NK-92 (cell line): ENCODE measurements around the gene DOCK4.

Experiments used
- DNase-seq: peaks from one replicate; lab custom pipeline; 2025; ENCODE audit not compliant: unreplicated experiment; lab: John Stamatoyannopoulos, UW

Gene DOCK4

DNA sequence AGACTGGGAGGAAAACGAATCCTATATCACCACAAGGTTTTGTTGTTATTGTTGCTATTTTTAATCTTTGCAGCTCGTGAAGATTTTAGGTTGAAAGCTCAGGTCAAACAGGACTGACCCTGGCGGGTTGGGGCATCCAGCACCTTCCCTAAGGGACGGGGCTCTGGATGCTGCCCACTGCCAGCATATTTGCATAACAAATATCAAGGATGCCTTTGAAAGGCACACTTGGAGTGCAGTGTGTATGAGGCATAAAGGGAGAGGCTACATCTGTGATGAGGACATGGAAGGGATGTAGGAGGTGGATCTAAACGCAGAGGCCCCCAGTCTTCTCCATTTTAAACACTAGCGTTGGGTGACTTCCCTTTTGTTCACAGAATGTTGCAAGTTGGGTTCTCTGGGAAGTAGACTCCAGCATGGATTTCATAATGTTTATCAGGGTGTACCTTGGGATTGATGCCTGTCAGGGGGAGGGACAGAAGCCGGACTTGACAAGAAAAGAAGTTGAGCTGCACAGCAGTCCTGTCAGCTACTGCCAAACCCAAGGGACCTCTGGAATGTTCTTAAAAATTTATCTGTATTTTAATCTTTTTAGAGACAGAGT, 462.9 kb downstream of the DOCK4 start:
- no peak for DNase-seq

DNA sequence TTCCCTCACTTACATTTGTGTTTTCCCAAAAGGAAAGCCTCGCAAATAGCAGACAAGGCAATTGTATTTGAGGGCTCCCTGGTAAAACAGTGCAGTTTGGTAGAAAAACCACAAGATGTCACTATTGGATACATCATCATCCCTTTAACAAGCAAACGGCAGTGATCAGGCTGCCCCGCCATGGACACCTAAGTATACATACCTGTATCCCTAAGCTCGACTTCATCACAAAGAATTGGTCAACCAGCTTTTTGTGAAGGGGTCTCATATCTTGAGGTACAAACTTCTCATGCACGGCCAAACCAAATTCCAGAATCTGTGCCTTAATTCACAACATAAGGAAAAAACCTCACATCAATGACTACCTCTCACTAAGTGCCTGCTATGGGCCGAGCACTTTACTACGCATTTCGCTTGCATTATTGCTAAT, 464.4 kb downstream of the DOCK4 start:
- DNase-seq = no peak

DNA sequence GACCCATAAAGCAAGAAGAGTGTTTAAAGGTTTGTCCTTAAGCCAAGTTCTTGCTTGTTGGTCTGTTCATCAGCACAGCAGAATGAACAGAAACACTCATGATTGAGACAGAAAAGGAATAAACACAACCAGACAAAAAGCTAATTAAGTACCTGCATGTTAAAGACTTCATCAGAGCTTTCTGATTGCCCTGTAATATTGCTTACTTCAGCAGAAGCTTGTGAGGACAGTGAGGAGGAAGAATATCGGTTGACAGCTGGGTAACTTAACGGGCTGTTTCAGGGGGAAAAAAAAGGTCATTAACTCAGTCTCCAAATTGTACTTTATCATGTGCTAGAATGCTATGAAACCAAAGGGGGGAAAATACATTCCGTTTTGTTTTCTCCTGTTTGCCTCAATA, 465.3 kb downstream of the DOCK4 start:
- no peak for DNase-seq

DNA sequence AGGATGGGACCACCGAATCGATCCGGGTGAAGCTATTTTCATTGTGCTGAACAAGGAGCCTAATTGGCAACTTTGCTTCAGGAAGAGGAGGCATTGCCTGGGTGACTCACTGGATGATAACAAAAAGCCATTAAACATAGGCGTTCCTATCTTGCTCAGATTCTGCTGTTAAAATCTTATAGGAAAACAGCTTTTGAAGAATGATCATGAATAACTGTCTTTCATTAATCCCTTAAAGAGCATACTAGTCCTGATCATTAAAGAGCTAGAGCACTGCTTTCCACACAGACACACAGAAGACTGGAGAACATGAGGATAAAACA, 469.7 kb downstream of the DOCK4 start:
- DNase-seq = no peak

DNA sequence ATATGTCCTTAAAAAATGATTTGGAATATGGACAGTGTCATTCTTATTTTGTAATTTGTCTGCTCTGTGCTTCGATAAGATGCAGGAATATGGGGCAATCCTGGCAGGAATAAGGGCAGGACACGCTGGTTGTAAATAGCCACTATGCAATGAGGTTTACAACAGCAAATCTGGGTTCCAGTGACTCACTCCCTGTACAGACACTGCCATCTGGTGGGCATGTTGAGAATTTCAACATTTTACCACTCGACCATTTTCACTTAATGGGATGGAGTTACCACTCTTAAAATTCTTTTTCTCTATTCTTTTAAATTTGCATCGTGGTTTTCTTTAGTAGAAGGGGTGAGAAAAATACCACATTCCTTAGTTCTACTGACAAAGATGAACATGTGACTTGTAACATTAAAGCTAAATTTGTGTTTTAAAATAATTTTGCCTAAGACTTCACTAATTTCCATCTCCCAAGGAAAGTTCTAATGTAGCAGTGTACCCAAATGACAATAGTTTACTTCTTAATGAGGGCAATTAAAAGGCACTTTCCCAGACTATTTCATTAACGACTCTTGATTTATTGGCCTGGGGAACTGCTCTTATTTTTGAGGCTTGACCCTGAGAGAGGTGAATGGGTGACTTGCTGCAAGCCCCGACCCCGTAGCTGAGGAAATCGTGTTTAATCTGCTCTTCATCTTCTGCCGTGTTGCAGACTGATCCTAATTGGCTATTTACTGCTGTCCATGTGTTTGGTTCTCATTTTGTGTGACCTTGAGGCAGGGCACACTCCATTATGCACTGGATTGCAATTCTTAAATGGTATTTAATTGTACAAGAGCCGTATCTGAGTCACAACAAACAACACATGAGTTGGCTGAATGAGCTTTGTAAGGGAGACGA, 470.3 kb downstream of the DOCK4 start:
- no peak for DNase-seq

DNA sequence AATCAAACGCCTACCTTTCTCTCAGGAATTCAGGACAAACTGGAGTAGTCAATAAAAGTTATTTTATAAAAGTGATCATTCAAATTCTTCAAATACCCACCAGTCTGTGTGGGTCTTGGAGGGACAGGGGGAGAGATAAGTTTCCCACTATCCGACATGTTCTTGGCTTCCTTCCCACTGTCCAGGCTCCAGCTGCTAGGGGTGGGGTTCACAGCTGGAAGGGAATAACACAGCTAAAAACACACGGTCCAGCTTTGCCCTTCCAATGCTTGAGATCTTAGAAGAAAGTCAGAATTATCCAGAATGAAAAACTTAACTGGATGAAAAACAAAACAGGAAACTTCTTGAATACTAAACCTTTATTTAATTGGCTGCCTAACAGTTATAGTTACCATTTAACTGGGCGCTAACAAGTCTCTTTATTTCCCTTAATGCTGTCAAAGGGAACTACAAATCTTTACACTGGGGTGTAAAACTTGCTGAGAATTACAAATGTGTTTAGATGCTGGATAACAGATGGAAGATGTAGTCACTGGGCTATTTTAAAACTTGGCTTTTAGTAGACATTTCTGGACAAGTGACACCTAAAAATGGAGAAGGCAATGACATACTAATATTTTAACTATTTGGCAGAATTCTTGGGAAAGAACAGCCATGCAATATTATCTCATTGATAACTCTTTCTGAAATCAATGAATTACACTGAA, 471.1 kb downstream of the DOCK4 start:
- DNase-seq = no peak

DNA sequence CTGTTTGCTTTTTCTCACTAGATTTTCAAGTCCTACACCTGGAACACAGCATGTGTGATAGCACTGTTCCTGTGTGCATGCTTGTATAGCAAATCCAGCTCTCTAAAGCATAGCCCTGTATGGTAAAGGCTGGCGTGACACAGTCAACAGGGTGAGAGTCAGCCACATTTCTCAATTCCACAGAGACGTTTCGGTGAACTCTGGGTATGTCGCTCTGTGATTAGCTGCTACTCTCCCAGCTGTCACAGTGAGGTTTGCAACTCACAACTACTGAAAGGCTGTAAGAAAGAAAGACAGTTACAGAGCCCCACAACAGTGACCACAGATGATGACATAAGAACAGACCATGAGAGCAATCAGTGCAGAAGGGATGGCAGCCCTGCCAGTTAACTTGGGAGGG, 473.3 kb downstream of the DOCK4 start:
- no peak for DNase-seq

DNA sequence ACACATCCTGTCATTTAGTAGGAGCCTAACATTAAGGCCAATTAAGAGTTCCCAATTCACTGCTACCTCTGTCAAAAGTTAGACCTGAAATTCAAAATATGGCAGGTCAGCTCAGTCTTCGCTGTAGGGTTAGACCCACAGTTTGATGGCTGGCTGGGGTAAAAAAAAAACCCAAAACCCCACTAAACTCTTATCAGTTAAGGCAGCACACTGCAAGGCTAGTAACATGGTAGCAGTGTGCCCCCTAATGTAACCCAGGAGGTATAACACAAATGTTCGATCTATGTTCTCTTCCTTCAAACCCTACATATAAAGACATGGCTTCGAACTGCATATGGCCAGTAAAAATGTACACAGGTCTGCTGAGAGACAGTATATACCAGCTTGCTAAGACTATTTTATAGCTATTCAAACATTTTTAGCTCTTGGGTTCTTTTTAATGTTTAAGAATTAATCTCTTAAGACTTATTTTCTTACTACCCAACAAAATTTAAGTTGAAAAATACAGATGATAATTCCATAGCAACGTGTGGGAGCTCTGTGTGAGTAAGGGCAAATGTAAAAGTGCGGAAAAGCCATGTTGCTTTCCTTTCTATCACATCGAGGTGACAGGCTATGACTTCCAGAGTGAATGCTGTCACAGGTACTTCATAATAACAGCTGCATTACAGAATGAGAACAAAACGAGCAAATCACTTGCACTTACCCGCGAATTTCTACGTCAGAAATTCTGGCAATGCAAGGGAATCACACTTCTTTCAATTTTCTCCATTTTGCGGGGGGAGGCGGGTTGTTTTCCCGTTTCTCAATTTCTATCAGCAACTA, 475.5 kb downstream of the DOCK4 start:
- no peak for DNase-seq

DNA sequence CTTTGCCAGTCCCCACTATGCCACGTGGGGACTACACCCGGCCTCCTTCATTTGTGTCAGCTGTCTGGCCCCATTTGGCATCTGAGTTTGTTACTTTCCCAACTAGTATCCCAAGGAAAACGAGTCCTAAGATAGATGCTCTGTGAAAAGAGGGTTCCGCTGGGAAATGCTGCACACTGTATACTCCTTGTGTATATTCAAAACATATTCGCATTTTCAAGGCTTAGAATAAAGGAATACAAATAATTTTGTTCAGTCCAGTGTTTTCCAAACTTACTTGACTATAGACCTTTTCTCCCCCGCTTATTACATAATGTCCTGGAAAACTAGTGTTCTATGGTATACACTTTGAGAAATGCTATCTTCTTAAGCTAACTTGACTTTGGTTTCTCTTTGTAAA, 476.1 kb downstream of the DOCK4 start:
- no peak for DNase-seq

DNA sequence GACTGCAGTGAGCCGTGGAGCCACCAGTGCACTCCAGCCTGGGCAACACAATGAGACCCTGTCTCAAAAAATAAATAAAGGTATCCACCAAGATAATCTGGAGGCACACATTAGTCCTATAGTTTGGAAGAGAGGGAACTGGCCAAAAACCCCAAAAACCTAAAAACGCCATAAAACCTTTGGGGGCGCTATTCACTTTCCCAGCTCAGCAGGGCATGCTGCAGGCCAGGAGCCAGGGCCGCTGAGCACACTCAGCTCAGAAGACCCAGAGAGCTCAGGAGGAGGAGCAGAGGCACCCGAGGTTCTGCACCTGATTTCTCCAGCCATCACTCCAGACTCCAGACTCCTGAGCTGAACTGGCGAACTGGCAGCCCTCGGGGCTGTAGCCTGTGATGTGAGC, 476.7 kb downstream of the DOCK4 start:
- DNase-seq = no peak

DNA sequence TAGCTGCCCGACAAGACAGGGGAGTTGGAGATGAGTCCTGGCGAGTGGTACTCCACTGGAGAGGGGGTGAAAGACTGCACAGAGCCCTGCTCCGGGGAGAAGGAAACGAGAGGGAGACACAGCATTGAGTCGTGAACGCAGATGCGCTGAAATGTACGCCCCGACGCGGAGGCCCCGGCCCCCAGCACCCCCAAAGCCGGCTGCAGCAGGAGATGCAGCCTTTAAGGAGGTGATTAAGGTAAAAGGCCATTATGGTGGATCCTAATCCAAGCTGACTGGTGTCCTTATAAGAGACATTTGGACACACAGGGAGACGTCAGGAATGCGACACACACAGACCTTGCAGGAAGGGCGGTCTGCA, 477.6 kb downstream of the DOCK4 start:
- DNase-seq = no peak

DNA sequence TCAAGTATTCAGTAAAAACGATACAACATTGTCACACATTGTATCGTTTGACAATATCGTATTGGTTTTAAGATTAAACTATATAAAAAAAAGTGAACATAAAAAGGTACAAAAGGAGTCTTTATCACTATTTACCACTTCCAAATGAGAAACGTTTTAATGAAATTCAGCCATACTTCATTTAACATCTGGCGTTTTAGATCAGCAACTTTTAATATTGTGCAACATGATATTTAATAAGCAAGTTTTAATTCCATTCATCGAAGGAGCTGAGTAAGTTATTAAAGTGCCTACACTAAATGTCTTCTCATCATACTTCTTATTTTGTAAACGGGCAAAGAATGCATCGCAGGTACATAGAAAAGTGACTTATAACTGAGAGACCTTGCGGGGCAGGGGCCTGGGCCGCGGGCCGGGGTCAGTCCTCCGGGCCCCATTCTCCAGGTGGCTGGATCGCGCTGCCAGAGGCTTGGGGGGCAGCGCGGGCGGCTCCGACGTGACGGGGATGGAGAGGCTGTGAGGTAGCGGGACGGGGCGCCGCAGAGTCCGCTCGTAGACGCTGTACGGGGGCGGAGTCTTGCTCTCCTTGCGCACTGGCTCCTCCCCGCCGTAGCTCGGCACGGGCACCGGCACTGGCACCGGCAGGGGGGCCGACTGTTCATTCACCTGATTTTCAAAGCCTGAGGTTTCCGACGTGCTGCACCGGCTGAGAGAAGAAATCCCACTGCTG, 478.1 kb downstream of the DOCK4 start:
- DNase-seq = no peak

DNA sequence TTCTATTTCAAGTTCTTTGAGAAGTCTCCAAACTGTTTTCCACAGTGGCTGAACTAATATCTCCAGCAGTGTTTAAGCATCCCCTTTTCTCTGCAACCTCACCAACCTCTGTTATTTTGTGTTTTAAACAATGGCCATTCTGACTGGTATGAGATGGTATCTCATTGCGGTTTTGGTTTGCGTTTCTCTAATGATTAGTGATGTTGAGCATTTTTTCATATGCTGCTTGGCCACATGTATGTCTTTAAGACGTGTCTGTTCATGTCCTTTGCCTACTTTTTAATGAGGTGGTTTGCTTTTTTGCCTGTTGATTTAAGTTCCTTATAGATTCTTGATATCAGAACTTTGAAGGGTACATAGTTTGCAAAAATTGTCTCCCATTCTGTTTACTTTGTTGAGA, 487.3 kb downstream of the DOCK4 start:
- DNase-seq = no peak

DNA sequence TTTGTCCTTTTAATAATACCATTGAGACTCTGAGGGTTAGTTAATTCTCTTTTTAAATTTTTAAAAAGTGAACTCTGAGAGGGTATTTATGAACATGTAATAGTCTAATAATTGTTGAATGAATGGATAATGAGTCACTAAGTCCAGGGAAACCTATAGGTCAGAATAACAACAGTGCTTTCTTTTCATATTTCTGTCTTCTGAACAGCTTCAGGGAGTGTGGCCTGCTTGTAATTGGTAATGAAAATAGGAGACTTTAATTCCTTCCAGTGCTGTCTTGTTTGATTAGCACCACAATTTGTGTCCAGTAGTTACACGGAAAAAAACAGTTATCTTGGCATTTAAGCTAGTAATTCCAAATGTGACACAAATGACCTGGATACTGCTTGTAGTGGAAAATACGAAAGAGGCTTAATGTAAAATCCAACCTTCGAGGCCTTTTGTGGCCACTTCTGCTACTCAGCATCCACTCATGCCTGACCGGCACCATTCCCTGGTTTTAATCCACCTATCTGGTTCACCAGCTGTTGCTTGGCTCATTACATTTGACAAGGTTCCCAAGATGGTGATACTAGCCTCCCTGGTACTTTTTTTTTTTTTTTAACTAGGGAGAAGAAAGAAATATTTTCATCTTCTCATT, 494.7 kb downstream of the DOCK4 start:
- no peak for DNase-seq

DNA sequence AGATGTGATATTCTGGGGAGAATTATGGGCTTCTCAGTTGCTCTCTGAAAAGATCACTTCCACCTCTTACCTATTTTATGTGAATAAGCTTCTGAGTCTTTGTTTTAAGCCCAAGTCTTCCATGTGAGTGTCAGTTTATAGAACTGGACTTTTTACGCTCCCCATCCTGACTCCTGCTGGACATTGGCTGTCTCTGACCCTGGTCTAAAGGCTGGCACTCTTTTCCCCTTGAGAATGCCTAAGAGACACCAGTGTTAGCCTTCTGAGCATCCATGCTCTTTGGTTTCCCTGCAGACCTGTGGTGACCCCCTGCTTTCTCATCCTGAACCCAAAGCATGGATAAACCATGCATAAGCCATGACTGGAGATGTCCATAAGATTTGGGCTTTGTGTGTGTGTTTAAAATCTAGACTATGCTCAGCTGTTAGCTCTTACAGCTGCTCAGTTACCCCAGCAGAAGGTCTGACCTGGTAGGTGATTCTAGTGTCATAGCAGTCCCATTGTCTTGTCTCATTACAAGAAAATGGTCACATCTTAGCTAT, 495.3 kb downstream of the DOCK4 start:
- no peak for DNase-seq

DNA sequence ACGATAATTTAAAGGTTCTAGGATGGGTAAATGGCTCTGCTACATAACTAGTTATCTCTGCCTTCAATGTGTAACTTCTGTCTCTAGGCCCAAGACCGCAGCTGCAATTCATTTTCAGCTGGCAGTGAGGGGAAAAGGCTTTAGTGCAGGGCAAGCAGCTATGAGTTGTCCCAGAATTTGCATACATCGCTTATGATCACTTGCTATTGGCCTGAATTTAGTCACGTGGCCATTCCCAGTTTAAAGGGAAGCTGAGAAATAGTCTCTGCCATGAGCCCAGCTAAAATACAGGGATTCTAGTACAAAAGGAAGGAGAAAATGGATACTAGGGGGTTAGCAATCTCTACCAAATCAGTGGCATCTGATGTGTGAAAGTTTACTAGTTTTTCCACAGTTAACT, 498.1 kb downstream of the DOCK4 start:
- no peak for DNase-seq

DNA sequence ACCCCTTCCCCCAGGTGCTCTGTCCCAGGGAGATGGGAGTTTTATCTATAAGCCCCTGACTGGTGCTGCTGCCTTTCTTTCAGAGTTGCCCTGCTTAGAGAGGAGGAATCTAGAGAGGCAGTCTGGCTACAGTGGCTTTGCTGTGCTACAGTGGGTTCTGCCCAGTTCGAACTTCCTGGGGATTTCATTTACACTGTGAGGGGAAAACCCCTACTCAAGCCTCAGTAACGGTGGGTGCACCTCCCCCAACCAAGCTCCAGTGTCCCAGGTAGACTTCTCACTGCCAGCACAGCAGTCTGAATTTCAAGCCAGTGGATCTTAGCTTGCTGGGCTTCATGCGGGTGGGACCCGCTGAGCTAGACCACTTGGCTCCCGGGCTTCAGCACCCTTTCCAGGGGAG, 500.4 kb downstream of the DOCK4 start:
- DNase-seq = no peak

DNA sequence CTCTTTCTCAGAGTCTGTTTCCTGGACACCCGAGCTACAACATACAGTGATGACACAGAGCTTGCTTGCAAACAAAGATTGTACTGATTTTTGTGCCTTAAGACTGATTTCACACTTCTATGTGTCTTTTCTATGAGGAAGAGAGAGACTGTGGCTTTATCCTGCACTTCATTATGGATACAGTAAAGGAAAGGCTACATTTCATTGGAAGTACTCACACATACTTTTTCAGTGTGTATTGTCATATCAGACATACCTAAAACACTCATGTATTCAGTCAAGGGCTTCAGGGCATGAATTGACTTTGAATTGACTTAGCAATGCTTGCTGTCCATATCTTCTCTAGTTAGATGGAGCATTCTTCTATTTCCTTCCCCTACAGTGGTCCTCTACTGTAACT, 508.4 kb downstream of the DOCK4 start:
- DNase-seq = no peak

DNA sequence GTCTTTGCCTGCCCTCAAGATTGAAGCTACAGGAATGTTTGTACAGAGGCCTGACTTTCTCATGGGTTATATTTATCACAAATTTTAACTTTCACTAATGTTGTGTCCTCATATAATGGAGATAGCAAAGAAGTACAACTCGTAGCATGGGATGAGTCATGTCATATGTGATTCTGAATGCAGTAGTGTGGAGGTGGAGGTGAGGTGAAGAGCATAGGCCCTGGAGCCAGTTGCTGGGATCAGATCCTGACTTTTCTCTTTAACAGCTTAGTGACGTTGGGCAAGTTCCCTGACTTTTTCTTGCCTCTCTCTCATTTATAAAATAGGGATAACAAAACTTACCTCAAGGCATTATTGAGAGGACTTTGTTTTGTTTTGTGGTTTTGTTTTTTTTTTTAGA, 511.8 kb downstream of the DOCK4 start:
- no peak for DNase-seq
